ENCODE data around the gene ARMH1. TPM values are rescaled to one million over a fixed set of nuclear protein-coding genes. Genes with fewer than 3 reads are reported as not detected.

Gene ARMH1
- total and polyA plus RNA-seq, 8 donors = 4.0 to 8.1 (median 6.3) TPM

DNA sequence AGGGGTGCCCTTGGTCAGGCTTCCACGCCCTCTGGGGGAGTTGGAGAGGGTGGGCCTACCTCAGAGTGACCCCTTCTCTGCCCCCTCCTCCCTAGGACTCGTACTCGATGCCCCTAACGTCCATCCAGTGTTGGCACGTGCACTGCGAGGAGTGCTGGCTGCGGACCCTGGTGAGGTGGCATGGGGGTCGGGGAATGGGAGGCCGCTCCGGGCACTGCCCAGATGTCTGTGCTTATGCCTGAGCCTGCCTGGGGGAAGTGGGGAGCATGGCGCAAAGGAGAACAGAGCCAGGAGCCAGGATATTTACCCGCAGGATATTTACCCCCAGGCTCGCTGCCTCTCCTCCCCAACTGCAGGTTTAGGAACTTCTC lies 24.7 kb upstream of the ARMH1 start:
- DNase-seq = no peak
- Histone ChIP-seq H3K36me3 (peaks cover 0 to 82% of the 10 kb centered on the region in 2 donors), H3K9me3 (no peaks in the 10 kb centered on the region), H3K27ac (no peak overlapping the region), H3K4me1 (no peaks in the 10 kb centered on the region), H3K27me3 (no peaks in the 10 kb centered on the region), H3K4me3 (no peak overlapping the region)
- TF ChIP-seq CTCF (IDR thresholded peaks at IDR 0.05) = no peak
- intact Hi-C loops (cut with DNase I) = no loop called here
- ATAC-seq = no peak

- Histone ChIP-seq H3K27me3 (no peaks in the 10 kb centered on the region), H3K27ac (no peak overlapping the region), H3K36me3 (peaks cover 0 to 82% of the 10 kb centered on the region in 2 donors), H3K4me3 (no peak overlapping the region), H3K9me3 (no peaks in the 10 kb centered on the region), H3K4me1 (no peaks in the 10 kb centered on the region)
- intact Hi-C loops (cut with DNase I) = no loop called here
- TF ChIP-seq CTCF (IDR thresholded peaks at IDR 0.05) = no peak
- DNase-seq = no peak
- ATAC-seq = no peak
Measured at GRCh38 chr1:44650159-44650831, 24.2 kb upstream of the ARMH1 start.

DNA sequence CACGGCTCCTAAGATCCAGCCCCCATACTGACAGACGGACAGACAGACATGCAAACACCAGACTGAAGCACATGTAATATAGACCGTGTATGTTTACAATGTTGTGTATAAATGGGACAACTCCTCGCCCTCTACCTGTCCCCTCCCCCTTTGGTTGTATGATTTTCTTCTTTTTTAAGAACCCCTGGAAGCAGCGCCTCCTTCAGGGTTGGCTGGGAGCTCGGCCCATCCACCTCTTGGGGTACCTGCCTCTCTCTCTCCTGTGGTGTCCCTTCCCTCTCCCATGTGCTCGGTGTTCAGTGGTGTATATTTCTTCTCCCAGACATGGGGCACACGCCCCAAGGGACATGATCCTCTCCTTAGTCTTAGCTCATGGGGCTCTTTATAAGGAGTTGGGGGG lies 23.4 kb upstream of the ARMH1 start:
- Histone ChIP-seq H3K27me3 (no peaks in the 10 kb centered on the region), H3K9me3 (no peaks in the 10 kb centered on the region), H3K4me1 (no peaks in the 10 kb centered on the region), H3K36me3 (peaks cover 0 to 75% of the 10 kb centered on the region in 2 donors), H3K27ac (no peak overlapping the region), H3K4me3 (no peak overlapping the region)
- no peak for ATAC-seq
- no peak for TF ChIP-seq CTCF (IDR thresholded peaks at IDR 0.05)
- no peak for DNase-seq
- intact Hi-C loops (cut with DNase I) = no loop called here

DNA sequence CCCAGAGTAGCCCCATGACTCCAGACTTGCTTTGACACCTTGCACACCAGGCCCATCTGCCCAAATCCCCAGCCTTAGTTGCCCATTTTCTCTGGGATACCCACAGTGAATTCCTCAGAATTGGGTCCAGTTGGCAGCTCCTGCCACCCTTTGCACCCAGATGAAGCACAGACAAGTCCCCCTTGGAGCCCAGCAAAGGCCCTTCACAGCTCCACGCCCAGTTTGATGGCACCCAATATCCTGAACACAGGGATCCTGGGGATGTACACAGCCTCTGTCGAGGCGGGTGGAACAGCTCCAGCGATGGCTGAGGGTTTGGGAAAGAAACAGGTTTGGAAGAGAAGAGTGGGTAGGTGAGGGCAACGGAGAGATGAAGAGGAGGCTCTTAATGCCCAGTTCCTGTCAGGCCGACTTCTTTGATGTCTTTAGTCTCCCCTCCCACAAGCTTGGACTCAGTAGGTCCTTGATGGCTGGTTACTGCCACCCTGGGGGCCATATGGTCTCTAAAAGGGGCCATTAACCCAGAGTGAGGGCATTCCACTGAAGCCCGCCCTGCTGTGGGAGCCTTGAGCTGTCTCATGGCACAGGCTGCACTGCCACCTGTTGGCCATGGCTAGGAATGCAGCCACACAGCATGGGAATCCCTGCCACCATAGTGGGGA lies 21.9 kb upstream of the ARMH1 start:
- no peaks in the 10 kb centered on the region for H3K27me3 ChIP-seq
- H3K4me3 ChIP-seq = no peak overlapping the region
- H3K36me3 ChIP-seq = peaks cover 0 to 60% of the 10 kb centered on the region in 2 donors
- H3K4me1 ChIP-seq = no peaks in the 10 kb centered on the region
- intact Hi-C loops (cut with DNase I) = no loop called here
- H3K9me3 ChIP-seq = no peaks in the 10 kb centered on the region
- ATAC-seq (peak; percentile 96), DNase-seq (peak; percentile 59 to 93 (median 74))
- TF ChIP-seq CTCF (IDR thresholded peaks at IDR 0.05) = peak; percentile 90 to 98
- H3K27ac ChIP-seq = no peak overlapping the region

GRCh38 chr1:44653107-44653964 lies 21.2 kb upstream of the ARMH1 start:
- H3K9me3 ChIP-seq = no peaks in the 10 kb centered on the region
- intact Hi-C loops (cut with DNase I) = no loop called here
- no peaks in the 10 kb centered on the region for H3K4me1 ChIP-seq
- no peaks in the 10 kb centered on the region for H3K27me3 ChIP-seq
- no peak overlapping the region for H3K4me3 ChIP-seq
- H3K27ac ChIP-seq = no peak overlapping the region
- peak in 1 of 2 donors; percentile 15 for TF ChIP-seq CTCF (IDR thresholded peaks at IDR 0.05)
- H3K36me3 ChIP-seq = peaks cover 0 to 52% of the 10 kb centered on the region in 2 donors
- DNase-seq (no peak), ATAC-seq (no peak)

All from left lung (tissue), 10 donors.